Activated B cell treated with CpG ODN at 0.5 μM for 24 hours (primary cell): ENCODE measurements around the gene SGK1. TPM values are rescaled to one million over a fixed set of nuclear protein-coding genes. Genes with fewer than 3 reads are reported as not detected.

Source experiments
- ATAC-seq: fragments of 200-7000 bp; cut with Tn5 transposase; one replicate; pipeline ENCODE4 v1.10.0; 2021; ENCODE audit warnings: low read depth, mild to moderate bottlenecking, moderate library complexity
- CTCF ChIA-PET: fragments of 350-600 bp; sonication (Branson Sonifier 250); formaldehyde crosslinking; loops from one replicate; lab custom pipeline; 2021; ENCODE audit warnings: antibody characterized with exemption; lab: Charles Lee
- POLR2A ChIA-PET: fragments of 350-600 bp; sonication (Branson Sonifier 250); formaldehyde crosslinking; loops from one replicate; lab custom pipeline; 2021; ENCODE audit warnings: antibody characterized with exemption; lab: Charles Lee
- DNase-seq: peaks from one replicate; pipeline ENCODE4 v3.0.0; 2022
- H3K27ac Mint-ChIP-seq: one replicate; pipeline ENCODE4 v1.8.0; 2020; ENCODE audit warnings: mixed read lengths
- H3K27me3 Mint-ChIP-seq: one replicate; pipeline ENCODE4 v1.8.0; 2021; ENCODE audit warnings: mixed read lengths
- H3K36me3 Mint-ChIP-seq: one replicate; pipeline ENCODE4 v1.8.0; 2021; ENCODE audit warnings: low read depth, mixed read lengths
- H3K4me1 Mint-ChIP-seq: one replicate; pipeline ENCODE4 v1.8.0; 2021; ENCODE audit warnings: mixed read lengths
- H3K4me3 Mint-ChIP-seq: one replicate; pipeline ENCODE4 v1.8.0; 2020; ENCODE audit warnings: mild to moderate bottlenecking, mixed read lengths
- H3K9me3 Mint-ChIP-seq: one replicate; pipeline ENCODE4 v1.8.0; 2020; ENCODE audit warnings: mixed read lengths
- intact Hi-C: fragments of 100-400 bp; cut with micrococcal nuclease; formaldehyde crosslinking; loops from one replicate; pipeline ENCODE4 v1.15.1; 2024
- total RNA-seq: library from RNA; stranded (reverse); gene quantifications from 2 replicates; pipeline ENCODE4 v1.2.3, GENCODE V29; 2022
- TF ChIP-seq, protein P1 (sequence below): fragments of 200-600 bp; IDR thresholded peaks from one replicate; pipeline ENCODE4 v1.8.0; 2022; ENCODE audit warnings: antibody characterized with exemption, mild to moderate bottlenecking

The SGK1 gene
- total RNA-seq, 1 donor from 2014 or later, result 36.2 TPM

DNA sequence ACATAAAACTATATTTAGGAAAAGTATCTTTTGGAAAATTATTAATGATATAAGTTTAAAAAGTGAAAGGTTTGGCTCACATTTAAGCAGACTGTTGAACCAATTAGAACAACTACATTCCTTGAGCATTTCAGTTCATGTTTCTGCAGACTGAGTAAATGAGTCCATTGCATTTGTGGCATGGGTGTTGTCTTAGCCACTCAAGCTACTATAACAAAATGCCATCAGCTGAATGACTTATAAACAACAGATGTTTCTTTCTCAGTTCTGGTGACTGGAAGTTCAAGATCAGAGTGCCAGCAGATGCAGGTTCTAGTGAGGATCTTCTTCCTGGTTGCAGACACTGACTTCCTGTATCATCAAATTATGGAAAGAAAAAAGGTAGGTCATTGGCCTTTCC, 198.4 kb downstream of the SGK1 start:
- TF ChIP-seq, protein P1, sequence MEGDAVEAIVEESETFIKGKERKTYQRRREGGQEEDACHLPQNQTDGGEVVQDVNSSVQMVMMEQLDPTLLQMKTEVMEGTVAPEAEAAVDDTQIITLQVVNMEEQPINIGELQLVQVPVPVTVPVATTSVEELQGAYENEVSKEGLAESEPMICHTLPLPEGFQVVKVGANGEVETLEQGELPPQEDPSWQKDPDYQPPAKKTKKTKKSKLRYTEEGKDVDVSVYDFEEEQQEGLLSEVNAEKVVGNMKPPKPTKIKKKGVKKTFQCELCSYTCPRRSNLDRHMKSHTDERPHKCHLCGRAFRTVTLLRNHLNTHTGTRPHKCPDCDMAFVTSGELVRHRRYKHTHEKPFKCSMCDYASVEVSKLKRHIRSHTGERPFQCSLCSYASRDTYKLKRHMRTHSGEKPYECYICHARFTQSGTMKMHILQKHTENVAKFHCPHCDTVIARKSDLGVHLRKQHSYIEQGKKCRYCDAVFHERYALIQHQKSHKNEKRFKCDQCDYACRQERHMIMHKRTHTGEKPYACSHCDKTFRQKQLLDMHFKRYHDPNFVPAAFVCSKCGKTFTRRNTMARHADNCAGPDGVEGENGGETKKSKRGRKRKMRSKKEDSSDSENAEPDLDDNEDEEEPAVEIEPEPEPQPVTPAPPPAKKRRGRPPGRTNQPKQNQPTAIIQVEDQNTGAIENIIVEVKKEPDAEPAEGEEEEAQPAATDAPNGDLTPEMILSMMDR, result no peak
- H3K27ac Mint-ChIP-seq, result no peak overlapping the region
- no peak for ATAC-seq
- intact Hi-C loops, result no loop called here
- H3K4me3 Mint-ChIP-seq, result no peak overlapping the region
- H3K4me1 Mint-ChIP-seq, result no peaks in the 10 kb centered on the region
- no peaks in the 10 kb centered on the region for H3K36me3 Mint-ChIP-seq
- DNase-seq, result no peak
- POLR2A ChIA-PET, result no interaction called here
- no peaks in the 10 kb centered on the region for H3K9me3 Mint-ChIP-seq
- CTCF ChIA-PET, result no interaction called here
- H3K27me3 Mint-ChIP-seq, result peaks cover 3% of the 10 kb centered on the region
